ENCODE measurements around the gene DOCK2. TPM values are rescaled to one million over a fixed set of nuclear protein-coding genes. Genes with fewer than 3 reads are reported as not detected.
"Not testable (repeated sequence)": the region's sequence is repeated elsewhere in the genome, so short reads cannot be mapped to it uniquely, and the experiment has no call there.

The DOCK2 gene
- total RNA-seq, 1 donor from 2014 or later: 6.5 TPM

GRCh38 chr5:169763376-169764017 is 126.4 kb downstream of the DOCK2 start:
- Mint-ChIP-seq H3K27me3 (ENCODE audit: unreplicated experiment) (peaks cover 4% of the 10 kb centered on the region), H3K4me1 (ENCODE audit: unreplicated experiment) (no peaks in the 10 kb centered on the region), H3K9me3 (ENCODE audit: unreplicated experiment) (no peaks in the 10 kb centered on the region), H3K4me3 (ENCODE audit: unreplicated experiment) (no peak overlapping the region), H3K27ac (ENCODE audit: unreplicated experiment) (no peak overlapping the region), H3K36me3 (ENCODE audit: low read depth, unreplicated experiment) (no peaks in the 10 kb centered on the region)
- no peak for TF ChIP-seq CTCF (IDR thresholded peaks at IDR 0.05; ENCODE audit: unreplicated experiment)
- DNase-seq (ENCODE audit: low spot score): no peak

DNA sequence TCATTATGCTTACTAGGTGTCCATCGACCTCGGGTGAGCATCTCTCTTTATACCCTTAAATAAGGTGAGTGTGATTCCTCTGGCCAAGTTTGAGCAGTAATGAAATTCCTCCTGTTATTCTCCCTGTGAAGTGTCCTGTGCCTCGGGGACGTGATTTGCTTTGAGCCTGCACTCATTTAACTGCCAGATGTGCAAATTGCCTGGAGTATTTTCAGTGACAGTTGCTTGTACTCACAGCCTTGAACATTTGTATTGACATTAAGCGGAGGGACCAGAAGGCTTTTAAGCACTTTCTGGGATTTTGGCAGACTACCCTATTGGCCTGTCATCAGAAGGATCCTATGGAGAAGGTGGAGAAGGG is 126.9 kb downstream of the DOCK2 start:
- peaks cover 4% of the 10 kb centered on the region for H3K27me3 Mint-ChIP-seq (ENCODE audit: unreplicated experiment)
- no peaks in the 10 kb centered on the region for H3K4me1 Mint-ChIP-seq (ENCODE audit: unreplicated experiment)
- DNase-seq (ENCODE audit: low spot score): no peak
- H3K9me3 Mint-ChIP-seq (ENCODE audit: unreplicated experiment): no peaks in the 10 kb centered on the region
- no peak for TF ChIP-seq CTCF (IDR thresholded peaks at IDR 0.05; ENCODE audit: unreplicated experiment)
- H3K4me3 Mint-ChIP-seq (ENCODE audit: unreplicated experiment): no peak overlapping the region
- no peaks in the 10 kb centered on the region for H3K36me3 Mint-ChIP-seq (ENCODE audit: low read depth, unreplicated experiment)
- no peak overlapping the region for H3K27ac Mint-ChIP-seq (ENCODE audit: unreplicated experiment)

- Mint-ChIP-seq H3K9me3 (ENCODE audit: unreplicated experiment) (no peaks in the 10 kb centered on the region), H3K27me3 (ENCODE audit: unreplicated experiment) (peaks cover 4% of the 10 kb centered on the region), H3K4me3 (ENCODE audit: unreplicated experiment) (no peak overlapping the region), H3K36me3 (ENCODE audit: low read depth, unreplicated experiment) (no peaks in the 10 kb centered on the region), H3K4me1 (ENCODE audit: unreplicated experiment) (no peaks in the 10 kb centered on the region), H3K27ac (ENCODE audit: unreplicated experiment) (no peak overlapping the region)
- no peak for DNase-seq (ENCODE audit: low spot score)
- TF ChIP-seq CTCF (IDR thresholded peaks at IDR 0.05; ENCODE audit: unreplicated experiment): no peak
Observed at GRCh38 chr5:169765176-169765996, 128.3 kb downstream of the DOCK2 start.

DNA sequence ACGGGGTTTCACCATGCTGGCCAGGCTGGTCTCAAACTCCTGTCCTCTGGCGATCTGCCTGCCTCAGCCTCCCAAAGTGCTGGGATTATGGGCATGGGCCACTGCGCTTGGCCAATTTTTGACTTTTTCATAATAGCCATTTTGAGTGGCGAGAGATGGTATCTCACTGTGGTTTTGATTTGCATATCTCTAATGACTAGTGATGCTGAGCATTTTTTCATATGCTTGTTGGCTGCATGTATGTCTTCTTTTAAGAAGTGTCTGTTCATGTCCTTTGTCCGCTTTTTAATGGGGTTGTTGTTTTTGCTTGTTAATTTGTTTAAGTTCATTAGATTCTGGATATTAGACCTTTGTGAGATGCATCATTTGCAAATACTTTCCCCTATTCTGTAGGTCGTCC is 129.9 kb downstream of the DOCK2 start:
- H3K4me3 Mint-ChIP-seq (ENCODE audit: unreplicated experiment); H3K36me3 Mint-ChIP-seq (ENCODE audit: low read depth, unreplicated experiment); H3K27me3 Mint-ChIP-seq (ENCODE audit: unreplicated experiment); H3K4me1 Mint-ChIP-seq (ENCODE audit: unreplicated experiment); DNase-seq (ENCODE audit: low spot score); H3K27ac Mint-ChIP-seq (ENCODE audit: unreplicated experiment); H3K9me3 Mint-ChIP-seq (ENCODE audit: unreplicated experiment): not testable (repeated sequence)

DNA sequence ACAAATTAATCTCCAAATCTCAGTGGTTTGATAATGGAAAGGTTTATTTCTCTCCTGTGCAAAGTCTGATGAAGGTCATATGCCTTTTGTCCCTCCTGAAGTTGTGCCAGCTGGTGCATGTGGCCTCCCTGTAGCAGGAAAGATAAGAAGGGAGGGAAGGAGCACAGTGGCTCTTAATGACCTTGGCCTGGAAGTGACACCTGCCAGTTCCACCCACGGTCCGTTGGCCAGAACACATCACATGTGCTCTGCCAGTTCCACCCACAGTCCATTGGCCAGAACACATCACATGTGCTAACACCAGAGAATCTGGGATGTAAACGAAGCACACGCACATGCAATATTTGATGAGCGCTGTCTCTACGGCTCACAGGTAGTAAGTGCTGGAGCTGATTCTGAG is 130.9 kb downstream of the DOCK2 start:
- H3K4me1 Mint-ChIP-seq (ENCODE audit: unreplicated experiment): no peaks in the 10 kb centered on the region
- no peaks in the 10 kb centered on the region for H3K36me3 Mint-ChIP-seq (ENCODE audit: low read depth, unreplicated experiment)
- no peak for DNase-seq (ENCODE audit: low spot score)
- peaks cover 4% of the 10 kb centered on the region for H3K27me3 Mint-ChIP-seq (ENCODE audit: unreplicated experiment)
- no peak for TF ChIP-seq CTCF (IDR thresholded peaks at IDR 0.05; ENCODE audit: unreplicated experiment)
- no peak overlapping the region for H3K4me3 Mint-ChIP-seq (ENCODE audit: unreplicated experiment)
- no peaks in the 10 kb centered on the region for H3K9me3 Mint-ChIP-seq (ENCODE audit: unreplicated experiment)
- no peak overlapping the region for H3K27ac Mint-ChIP-seq (ENCODE audit: unreplicated experiment)

Measured in endothelial cell (in vitro differentiated cells).